Smooth muscle cell (in vitro differentiated cells): Measurements from ENCODE around the gene TGFB2. TPM values are rescaled to one million over a fixed set of nuclear protein-coding genes. Genes with fewer than 3 reads are reported as not detected.

Experiments used
- DNase-seq: peaks from one replicate; lab custom pipeline; 2025; ENCODE audit not compliant: unreplicated experiment; lab: John Stamatoyannopoulos, UW
- H2AFZ ChIP-seq: fragments of 200-600 bp; sonication (generic); 2 replicates; pipeline ENCODE4 v1.6.0; 2016; ENCODE audit warnings: antibody characterized with exemption, low read depth, mild to moderate bottlenecking
- H3F3A ChIP-seq: fragments of 200-600 bp; sonication (generic); 2 replicates; pipeline ENCODE4 v1.6.0; 2017; ENCODE audit warnings: antibody characterized with exemption, low read depth
- H3K27ac ChIP-seq: fragments of 200-600 bp; sonication (generic); 2 replicates; pipeline ENCODE4 v1.5.1; 2016; ENCODE audit warnings: low read depth, mild to moderate bottlenecking
- H3K27me3 ChIP-seq: fragments of 200-600 bp; sonication (generic); 2 replicates; pipeline ENCODE4 v1.6.1; 2016; ENCODE audit warnings: low read depth, mild to moderate bottlenecking
- H3K36me3 ChIP-seq: fragments of 200-600 bp; sonication (generic); 2 replicates; pipeline ENCODE4 v1.5.1; 2016; ENCODE audit warnings: low read depth
- H3K4me1 ChIP-seq: fragments of 200-600 bp; sonication (generic); 2 replicates; pipeline ENCODE4 v1.5.1; 2016; ENCODE audit warnings: low read depth
- H3K4me2 ChIP-seq: fragments of 200-600 bp; sonication (generic); 2 replicates; pipeline ENCODE4 v1.6.0; 2016; ENCODE audit warnings: mild to moderate bottlenecking
- H3K4me3 ChIP-seq: fragments of 200-600 bp; sonication (generic); 2 replicates; pipeline ENCODE4 v1.5.1; 2016; ENCODE audit warnings: mild to moderate bottlenecking
- H3K79me2 ChIP-seq: fragments of 200-600 bp; sonication (generic); 2 replicates; pipeline ENCODE4 v1.6.0; 2016; ENCODE audit warnings: low read depth, mild to moderate bottlenecking
- H3K9ac ChIP-seq: fragments of 200-600 bp; sonication (generic); 2 replicates; pipeline ENCODE4 v1.6.0; 2016; ENCODE audit warnings: low read depth
- H3K9me3 ChIP-seq: fragments of 200-600 bp; sonication (generic); replicated peaks from 2 replicates; pipeline ENCODE4 v1.5.1; 2016; ENCODE audit warnings: low read depth
- H4K20me1 ChIP-seq: fragments of 200-600 bp; sonication (generic); 2 replicates; pipeline ENCODE4 v1.6.0; 2016; ENCODE audit warnings: low read depth
- WGBS: methylation state at CpG from one replicate; pipeline ENCODE4 v1.1.7; 2016; ENCODE audit warnings: low lambda C conversion rate; 5-methylcytosine and 5-hydroxymethylcytosine counted together
- polyA plus RNA-seq: library from polyadenylated mRNA; unstranded; fragments of >200 nt; fragmentation: Nextera tagmentation; extraction: Ambion mirVana; gene quantifications from 2 replicates; pipeline ENCODE4 v1.2.1, GENCODE V29; 2016
- total RNA-seq: library from RNA; depleted of rRNA; stranded (reverse); fragments of >200 nt; gene quantifications from 2 replicates; pipeline ENCODE4 v1.2.3, GENCODE V29; 2014
- TF ChIP-seq, protein P1 (sequence below): fragments of 200-600 bp; sonication (generic); IDR thresholded peaks from 2 replicates; pipeline ENCODE4 v1.5.1; 2017; ENCODE audit warnings: borderline replicate concordance, mild to moderate bottlenecking, antibody characterized with exemption; ENCODE audit not compliant: insufficient read depth, poor library complexity, severe bottlenecking

TGFB2 gene
- total and polyA plus RNA-seq, 2 experiments from 2014 or later: 29.1 to 63.3 TPM

DNA sequence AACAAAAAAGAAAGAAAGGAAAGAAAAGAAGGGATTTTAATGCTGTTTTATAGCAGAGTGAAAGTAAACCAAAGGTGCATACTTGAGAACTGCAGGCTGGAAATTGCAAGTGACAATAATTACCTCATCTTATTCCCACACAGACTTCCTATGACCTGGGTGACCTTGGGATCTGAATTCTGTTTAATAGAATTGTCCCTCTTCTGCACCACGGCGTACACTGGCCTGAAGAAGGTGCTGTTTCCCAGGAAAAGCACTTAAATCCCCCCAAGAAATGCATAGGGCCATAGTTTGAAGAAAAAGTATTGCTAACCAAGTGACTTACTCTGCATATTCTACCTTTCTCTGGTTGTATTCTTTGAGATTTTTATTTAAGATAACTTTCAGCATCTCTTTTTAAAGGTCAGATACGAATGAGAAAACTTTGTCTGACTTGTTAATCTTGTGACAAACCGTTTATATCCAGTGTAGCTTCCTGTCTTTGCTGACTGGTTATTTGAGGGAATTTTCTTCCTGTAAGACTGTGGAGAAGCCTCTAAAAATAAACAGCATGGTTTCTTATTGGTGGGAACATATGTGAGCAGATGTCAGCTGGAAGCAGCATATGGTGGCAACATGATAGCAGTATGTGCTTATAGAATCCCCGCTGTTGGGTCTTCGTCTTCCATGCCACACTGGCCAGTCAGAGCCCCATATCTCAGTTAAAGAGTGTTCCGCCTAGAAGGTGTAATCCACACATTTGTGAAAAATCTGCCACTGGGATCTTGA is 16.3 kb downstream of the TGFB2 start:
- peak overlapping the region; percentile 18 for H2AFZ ChIP-seq
- 36% methylated on average over 7 of the region's 7 CpGs for WGBS
- H4K20me1 ChIP-seq: peaks cover 3% of the 10 kb centered on the region
- H3K27ac ChIP-seq: peak overlapping the region; percentile 63
- H3K4me1 ChIP-seq: peaks cover 28% of the 10 kb centered on the region
- no peak overlapping the region for H3K4me3 ChIP-seq
- H3K9ac ChIP-seq: no peak overlapping the region
- no peak for DNase-seq
- H3F3A ChIP-seq: peaks cover 30% of the 10 kb centered on the region
- H3K9me3 ChIP-seq: no peaks in the 10 kb centered on the region
- peak overlapping the region; percentile 68 for H3K4me2 ChIP-seq
- no peaks in the 10 kb centered on the region for H3K27me3 ChIP-seq
- H3K36me3 ChIP-seq: no peaks in the 10 kb centered on the region
- peaks cover 50% of the 10 kb centered on the region for H3K79me2 ChIP-seq
- TF ChIP-seq, protein P1, sequence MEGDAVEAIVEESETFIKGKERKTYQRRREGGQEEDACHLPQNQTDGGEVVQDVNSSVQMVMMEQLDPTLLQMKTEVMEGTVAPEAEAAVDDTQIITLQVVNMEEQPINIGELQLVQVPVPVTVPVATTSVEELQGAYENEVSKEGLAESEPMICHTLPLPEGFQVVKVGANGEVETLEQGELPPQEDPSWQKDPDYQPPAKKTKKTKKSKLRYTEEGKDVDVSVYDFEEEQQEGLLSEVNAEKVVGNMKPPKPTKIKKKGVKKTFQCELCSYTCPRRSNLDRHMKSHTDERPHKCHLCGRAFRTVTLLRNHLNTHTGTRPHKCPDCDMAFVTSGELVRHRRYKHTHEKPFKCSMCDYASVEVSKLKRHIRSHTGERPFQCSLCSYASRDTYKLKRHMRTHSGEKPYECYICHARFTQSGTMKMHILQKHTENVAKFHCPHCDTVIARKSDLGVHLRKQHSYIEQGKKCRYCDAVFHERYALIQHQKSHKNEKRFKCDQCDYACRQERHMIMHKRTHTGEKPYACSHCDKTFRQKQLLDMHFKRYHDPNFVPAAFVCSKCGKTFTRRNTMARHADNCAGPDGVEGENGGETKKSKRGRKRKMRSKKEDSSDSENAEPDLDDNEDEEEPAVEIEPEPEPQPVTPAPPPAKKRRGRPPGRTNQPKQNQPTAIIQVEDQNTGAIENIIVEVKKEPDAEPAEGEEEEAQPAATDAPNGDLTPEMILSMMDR: peak; percentile 60

GRCh38 chr1:218362418-218363076 is 17.4 kb downstream of the TGFB2 start:
- no peak overlapping the region for H3K4me3 ChIP-seq
- TF ChIP-seq, protein P1: no peak
- WGBS: 96% methylated on average over 5 of the region's 5 CpGs
- DNase-seq: no peak
- peak overlapping the region; percentile 0 for H3K27ac ChIP-seq
- no peaks in the 10 kb centered on the region for H3K9me3 ChIP-seq
- no peak overlapping the region for H3K4me2 ChIP-seq
- peaks cover 56% of the 10 kb centered on the region for H3K79me2 ChIP-seq
- H3F3A ChIP-seq: peaks cover 22% of the 10 kb centered on the region
- H4K20me1 ChIP-seq: peaks cover 3% of the 10 kb centered on the region
- no peaks in the 10 kb centered on the region for H3K27me3 ChIP-seq
- no peaks in the 10 kb centered on the region for H3K36me3 ChIP-seq
- peaks cover 28% of the 10 kb centered on the region for H3K4me1 ChIP-seq
- H3K9ac ChIP-seq: no peak overlapping the region
- no peak overlapping the region for H2AFZ ChIP-seq

- H2AFZ ChIP-seq: no peak overlapping the region
- 89% methylated on average over 1 of the region's 1 CpG for WGBS
- no peak overlapping the region for H3K4me2 ChIP-seq
- H4K20me1 ChIP-seq: no peaks in the 10 kb centered on the region
- H3K4me3 ChIP-seq: no peak overlapping the region
- H3K27ac ChIP-seq: peak overlapping the region; percentile 70
- H3K36me3 ChIP-seq: no peaks in the 10 kb centered on the region
- H3K9me3 ChIP-seq: no peaks in the 10 kb centered on the region
- H3K9ac ChIP-seq: no peak overlapping the region
- H3K4me1 ChIP-seq: peaks cover 22% of the 10 kb centered on the region
- TF ChIP-seq, protein P1: no peak
- H3K27me3 ChIP-seq: no peaks in the 10 kb centered on the region
- DNase-seq: no peak
- peaks cover 16% of the 10 kb centered on the region for H3F3A ChIP-seq
- H3K79me2 ChIP-seq: peaks cover 56% of the 10 kb centered on the region
These were observed 18.0 kb downstream of the TGFB2 start for GRCh38 chr1:218363141-218363540.
